Activated CD4-positive, alpha-beta T cell treated with anti-CD3 and anti-CD28 coated beads, Interleukin-2, Interleukin-6, amounts not matched to agents 100 ng/mL and 50 ng/mL, durations not matched to agents 16 hours and 8 hours (primary cell): Measurements from ENCODE around the gene PSPN.
A peak's percentile ranks its signal among the peaks of the same experiment; 100 is the strongest.
"Not testable (repeated sequence)": the region's sequence is repeated elsewhere in the genome, so short reads cannot be mapped to it uniquely, and the experiment has no call there.

Source experiments
- DNase-seq: peaks from one replicate; pipeline ENCODE4 v3.0.0-alpha.2; 2020

Gene PSPN

DNA sequence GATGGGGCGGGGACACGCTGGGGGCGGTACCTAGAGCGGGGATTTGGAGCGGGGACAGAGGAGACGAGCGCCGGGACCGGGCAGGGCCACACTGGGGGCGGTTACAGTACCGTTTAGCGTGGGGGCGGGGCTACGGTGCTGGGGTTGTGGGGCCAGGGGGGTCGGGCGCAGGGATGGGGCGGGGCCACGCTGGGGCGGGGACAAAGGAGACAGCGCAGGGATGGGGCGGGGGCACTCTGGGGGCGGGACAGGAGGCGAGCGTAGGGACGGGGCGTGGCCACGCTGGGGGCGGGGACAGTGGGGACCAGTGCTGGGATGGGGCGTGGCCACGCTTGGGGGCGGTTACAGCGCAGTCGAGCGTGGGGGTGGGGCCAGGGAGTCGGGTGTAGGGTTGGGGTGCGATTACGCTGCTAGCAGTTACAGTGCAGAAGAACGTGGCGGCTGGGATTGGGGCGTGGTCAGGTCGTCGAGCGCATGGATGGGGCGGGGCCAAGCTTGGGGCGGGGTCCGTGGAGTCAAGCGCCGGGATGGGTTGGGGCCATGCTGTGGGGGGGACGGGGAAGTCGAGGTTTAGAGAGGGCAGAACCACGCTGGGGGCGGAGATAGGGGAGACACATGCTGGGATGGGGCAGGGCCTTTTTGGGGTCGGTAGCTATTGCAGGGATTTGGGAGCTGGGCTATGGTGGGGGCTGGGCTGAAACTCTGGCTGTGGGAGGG, 2.5 kb downstream of the PSPN start:
- DNase-seq: peak; percentile 99

DNA sequence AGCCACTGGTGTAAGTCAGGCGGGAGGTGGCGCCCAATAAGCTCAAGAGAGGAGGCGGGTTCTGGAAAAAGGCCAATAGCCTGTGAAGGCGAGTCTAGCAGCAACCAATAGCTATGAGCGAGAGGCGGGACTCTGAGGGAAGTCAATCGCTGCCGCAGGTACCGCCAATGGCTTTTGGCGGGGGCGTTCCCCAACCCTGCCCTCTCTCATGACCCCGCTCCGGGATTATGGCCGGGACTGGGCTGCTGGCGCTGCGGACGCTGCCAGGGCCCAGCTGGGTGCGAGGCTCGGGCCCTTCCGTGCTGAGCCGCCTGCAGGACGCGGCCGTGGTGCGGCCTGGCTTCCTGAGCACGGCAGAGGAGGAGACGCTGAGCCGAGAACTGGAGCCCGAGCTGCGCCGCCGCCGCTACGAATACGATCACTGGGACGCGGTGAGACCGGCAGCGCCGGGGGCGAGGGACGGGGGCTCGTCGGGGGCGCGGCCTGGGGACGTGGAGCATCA, 3.1 kb downstream of the PSPN start, which contains the start of gene ALKBH7:
ALKBH7 (plus strand) TSS at position 201 of the 502 bp plus-strand sequence; CDS start at position 228, 27 bp downstream.
- peak; percentile 99 for DNase-seq

DNA sequence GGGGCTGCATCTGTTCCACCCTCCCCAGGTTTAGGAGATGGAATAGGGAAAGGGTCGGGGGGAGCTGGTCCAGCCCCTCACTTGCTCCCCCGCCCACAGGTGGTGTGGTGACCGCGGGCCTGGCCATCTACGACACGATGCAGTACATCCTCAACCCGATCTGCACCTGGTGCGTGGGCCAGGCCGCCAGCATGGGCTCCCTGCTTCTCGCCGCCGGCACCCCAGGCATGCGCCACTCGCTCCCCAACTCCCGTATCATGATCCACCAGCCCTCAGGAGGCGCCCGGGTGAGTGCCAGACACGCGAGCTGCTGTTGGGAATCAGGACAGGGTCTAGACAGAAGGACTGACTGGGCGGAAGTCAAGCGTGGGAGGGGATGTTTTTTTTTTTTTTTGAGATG, 11.4 kb downstream of the PSPN start:
- no peak for DNase-seq

DNA sequence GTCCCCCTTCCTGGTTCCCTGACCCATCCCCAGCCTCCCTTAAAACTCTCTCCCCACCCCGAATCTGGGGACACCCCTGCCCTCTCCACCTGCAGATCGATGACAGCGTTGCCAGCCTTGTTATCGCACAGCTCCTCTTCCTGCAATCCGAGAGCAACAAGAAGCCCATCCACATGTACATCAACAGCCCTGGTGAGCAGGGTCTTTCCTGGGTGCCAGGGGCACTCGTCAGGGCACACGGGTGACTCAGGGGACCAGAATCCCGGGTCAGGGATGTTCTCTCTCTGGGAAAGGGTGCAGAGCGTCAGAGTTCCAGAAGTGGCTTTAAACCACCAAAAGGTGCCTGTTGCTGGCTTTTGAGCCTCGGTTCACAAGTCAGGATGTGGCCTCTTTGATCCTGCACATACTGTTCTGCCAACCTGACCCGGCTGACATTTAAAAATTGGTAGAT, 13.4 kb downstream of the PSPN start:
- DNase-seq: peak; percentile 51

DNA sequence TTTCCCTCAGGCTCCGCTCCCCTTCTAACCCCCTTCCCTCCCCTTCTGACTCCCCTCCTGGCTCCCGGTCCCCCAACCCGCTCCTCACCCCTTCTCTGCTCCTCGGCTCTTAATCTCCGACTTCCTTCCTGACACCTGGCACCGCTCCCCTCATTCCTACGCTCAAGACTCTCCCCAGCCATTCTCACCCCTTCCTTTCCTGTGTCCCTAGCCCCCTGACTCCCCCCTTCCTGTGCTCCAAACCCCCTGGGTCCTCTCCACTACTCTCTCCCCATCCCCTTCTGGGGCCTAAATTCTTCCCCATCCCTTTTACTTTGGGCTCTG, 13.7 kb downstream of the PSPN start:
- peak; percentile 11 for DNase-seq

DNA sequence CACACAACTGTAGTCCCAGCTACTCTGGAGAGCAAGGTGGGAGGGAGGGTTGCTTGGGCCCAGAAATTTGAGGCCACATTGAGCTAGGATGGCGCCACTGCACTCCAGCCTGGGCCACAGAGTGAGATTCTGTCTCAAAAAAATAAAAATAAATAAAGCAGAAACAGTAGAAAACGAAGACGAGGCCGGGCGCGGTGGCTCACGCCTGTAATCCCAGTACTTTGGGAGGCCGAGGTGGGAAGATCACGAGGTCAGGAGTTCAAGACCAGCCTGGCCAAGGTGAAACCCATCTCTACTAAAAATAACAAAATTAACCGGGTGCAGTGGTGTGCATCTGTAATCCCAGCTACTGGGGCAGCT, 14.9 kb downstream of the PSPN start:
- DNase-seq: not testable (repeated sequence)

DNA sequence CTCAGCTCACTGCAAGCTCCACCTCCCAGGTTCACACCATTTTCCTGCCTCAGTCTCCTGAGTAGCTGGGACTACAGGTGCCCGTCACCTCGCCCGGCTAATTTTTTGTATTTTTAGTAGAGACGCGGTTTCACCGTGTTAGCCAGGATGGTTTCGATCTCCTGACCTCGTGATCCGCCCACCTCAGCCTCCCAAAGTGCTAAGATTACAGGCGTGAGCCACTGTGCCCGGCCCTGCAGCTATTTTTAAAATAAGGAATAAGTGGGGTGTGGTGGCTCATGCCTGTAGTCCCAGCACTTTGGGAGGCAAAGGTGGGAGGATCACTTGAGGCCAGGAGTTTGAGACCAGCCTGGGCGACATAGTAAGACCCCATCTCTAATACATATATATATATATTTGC, 15.3 kb downstream of the PSPN start:
- DNase-seq: not testable (repeated sequence)

DNA sequence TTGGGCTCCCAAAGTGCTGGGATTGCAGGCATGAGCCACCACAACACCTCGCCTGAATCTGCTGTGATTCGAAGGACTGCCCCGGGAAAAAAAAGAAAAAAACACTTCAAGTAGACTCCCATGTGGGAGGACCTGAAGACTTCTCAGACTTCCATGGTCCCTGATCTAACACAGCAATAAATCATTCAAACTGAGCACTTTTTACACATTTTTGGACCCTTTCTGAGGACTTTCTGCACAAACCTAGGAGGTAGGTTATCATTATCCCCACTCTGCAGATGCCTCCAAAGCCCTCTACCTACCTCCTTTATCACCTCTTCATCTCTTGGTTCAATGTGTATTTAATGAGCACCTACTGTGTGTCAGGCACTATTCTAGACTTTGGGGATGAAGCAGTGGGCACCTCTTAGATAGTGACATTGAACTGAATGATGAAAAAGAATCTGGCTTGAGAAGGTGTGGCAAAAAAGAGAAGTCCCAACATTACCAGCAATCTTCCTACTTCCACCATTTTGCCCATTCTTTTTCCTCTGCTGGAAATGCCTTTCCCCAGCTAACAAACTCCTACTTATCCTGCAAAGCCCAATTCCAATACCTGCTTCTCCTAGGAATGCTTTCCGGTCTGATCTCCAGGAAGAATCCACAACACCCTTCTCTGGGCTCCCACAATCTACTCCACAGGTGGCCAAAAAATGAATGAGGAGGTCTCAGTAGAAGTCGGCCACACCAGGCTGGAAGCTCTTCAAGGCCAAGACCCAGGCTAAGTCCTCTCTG, 16.0 kb downstream of the PSPN start:
- DNase-seq: no peak

DNA sequence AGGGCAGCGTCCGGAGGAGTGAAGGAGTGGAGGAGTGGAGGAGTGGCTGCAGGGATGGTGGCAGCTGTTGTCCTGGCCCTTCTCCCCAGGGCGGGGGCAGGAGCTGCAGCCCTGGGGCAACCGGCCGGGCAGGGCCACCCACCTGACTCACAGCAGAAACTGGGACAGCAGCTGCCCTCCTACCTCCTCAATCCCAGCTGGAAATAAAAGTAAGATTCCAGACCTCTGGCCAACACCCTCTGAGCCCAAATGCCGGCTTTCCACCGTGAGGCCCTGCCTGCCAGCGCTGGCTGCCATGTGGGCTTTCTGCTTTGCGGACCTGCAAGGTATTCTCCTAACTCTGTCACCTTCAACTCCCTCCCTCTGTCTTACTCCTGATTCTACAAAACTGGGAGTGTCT, 17.7 kb downstream of the PSPN start:
- DNase-seq: no peak

DNA sequence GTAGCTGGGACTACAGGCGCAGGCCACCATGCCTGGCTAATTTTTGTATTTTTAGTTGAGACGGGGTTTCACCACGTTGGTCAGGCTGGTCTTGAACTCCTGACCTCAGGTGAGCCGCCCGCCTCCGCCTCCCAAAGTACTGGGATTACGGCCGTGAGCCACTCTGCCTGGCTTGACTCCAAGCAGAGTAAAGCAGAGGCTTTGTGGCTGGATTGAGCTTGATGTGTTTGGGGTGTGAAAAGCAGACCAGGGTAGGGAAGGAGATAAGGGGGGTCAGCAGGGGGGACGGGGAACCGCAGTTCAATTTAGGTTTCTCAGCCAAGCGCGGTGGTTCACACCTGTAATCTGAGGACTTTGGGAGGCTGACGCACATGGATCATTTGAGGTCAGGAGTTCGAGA, 18.6 kb downstream of the PSPN start:
- no peak for DNase-seq

DNA sequence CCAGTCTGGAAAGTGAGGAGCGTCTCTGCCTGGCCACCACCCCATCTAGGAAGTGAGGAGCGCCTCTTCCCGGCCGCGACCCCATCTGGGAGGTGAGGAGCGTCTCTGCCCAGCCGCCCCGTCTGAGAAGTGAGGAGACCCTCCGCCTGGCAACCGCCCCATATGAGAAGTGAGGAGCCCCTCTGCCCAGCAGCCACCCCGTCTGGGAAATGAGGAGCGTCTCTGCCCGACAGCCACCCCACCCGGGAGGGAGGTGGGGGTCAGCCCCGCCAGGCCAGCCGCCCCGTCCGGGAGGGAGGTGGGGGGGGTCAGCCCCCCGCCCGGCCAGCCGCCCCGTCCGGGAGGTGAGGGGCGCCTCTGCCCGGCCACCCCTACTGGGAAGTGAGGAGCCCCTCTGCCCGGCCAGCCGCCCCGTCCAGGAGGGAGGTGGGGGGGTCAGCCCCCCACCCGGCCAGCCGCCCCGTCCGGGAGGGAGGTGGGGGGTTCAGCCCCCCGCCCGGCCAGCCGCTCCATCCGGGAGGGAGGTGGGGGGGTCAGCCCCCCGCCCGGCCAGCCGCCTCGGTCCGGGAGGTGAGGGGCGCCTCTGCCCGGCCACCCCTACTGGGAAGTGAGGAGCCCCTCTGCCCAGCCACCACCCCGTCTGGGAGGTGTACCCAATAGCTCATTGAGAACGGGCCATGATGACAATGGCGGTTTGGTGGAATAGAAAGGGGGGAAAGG, 20.3 kb downstream of the PSPN start:
- DNase-seq: not testable (repeated sequence)

DNA sequence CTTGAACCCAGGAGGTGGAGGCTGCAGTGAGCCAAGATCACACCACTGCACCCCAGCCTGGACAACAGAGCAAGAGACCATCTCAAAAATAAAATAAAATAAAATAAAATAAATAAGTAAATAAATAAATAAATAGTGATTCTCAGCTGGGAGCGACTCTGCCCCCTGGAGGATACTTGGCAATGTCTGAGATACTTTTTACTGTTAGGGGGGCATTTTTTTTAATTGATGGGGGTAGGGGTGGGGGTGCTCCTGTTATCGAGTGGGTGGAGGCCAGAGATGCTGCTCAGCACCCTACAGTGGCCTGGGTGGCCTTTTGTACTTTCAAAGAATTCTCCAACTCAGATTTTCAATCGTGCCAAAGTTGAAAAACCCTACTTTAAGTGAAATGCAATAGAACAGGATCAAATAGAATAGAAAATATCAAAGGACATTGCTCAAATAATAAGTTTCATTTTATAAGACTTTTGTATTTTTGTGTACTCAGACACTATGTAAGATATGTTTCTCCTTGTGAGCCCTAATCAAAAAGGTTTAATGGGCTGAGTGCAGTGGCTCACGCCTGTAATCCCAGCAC, 21.5 kb downstream of the PSPN start:
- no peak for DNase-seq

DNA sequence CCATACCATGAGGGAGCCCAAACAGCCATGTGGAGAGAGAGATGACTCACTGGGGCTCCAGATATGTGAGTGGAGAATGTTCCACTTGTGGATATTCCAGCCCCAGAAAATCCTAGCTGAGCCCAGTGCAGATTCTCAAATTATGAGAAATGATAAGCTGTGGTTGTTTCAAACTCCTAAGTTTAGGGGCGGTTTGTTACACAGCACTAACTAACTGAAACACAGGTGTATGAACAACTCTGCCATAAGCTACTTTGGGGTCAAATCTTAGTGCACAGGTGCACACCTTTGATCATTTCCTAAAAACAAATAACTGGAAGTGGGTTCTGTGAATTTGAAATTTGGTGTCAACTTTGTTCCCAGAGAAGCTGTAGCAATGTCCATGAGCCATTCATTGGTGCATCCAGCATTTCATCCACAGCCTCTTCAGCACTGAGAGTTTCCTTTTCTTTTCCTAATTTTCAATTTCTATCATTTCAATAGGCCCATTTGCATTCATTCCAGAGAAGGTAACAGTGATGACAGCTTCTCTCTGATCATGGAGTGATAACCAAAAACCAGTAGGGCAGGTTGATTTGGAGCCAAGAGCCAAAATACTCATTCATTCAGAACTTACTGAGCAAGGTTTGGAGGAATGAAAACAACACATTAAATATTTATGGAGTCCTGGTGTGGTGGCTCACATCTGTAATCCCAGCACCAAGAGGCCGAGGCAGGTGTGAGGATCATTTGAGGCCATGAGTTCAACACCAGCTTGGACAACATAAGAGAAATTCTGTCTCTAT, 23.2 kb downstream of the PSPN start:
- DNase-seq: no peak

DNA sequence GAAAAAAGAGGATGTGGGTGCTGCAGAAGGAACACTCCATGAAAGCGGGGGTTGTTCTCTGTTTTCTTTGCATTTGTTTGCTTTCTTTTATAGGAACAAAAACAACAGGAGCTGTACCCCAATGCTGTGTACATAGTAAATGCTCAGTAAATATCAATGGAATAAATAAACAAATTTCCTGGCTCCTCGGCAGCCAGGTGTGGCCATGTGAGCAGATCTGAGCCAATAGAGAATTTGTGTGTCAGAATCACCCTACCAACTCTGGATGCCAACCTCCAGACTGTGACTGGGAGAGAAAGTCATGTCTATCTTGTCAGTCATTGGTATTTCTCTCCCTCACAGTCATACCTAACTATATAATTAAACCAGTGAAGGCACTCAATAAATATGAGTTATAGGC, 25.0 kb downstream of the PSPN start:
- no peak for DNase-seq

DNA sequence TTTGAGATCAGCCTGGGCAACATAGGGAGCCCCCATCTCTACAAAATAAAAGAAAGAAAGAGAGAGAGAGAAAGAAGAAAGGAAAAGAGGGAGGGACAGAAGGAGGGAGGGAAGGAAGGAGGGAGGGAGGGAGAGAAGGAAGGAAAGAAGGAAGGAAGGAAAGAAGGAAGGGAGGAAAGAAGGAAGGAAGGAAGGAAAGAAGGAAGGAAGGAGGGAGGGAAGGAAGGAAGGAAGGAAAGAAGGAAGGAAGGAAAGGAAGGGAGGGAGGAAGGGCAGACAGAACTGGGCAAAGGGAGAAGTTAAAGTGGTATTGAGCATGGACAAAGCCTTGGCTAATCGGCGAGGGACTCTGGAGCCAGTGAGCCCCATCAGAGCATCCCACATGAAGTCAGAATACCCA, 26.5 kb downstream of the PSPN start:
- DNase-seq: not testable (repeated sequence)

DNA sequence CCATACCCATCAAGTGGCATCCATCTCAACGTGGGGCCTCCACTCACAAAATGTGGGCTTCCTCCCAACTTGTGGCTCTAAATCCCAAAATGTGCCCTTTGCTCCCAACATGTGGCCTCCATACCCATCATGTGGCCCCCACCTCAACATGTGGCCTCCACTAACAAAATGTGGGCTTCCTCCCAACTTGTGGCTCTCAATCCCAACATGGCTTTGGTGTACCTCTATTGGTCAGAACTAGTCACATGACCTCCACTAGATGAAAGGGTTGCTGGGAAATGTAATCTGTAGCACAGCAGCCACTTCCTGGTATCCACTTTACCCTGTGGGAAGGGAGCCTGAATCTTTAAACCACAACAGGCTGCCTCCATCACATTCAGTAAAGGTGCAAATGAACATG, 32.3 kb downstream of the PSPN start:
- peak; percentile 5 for DNase-seq

DNA sequence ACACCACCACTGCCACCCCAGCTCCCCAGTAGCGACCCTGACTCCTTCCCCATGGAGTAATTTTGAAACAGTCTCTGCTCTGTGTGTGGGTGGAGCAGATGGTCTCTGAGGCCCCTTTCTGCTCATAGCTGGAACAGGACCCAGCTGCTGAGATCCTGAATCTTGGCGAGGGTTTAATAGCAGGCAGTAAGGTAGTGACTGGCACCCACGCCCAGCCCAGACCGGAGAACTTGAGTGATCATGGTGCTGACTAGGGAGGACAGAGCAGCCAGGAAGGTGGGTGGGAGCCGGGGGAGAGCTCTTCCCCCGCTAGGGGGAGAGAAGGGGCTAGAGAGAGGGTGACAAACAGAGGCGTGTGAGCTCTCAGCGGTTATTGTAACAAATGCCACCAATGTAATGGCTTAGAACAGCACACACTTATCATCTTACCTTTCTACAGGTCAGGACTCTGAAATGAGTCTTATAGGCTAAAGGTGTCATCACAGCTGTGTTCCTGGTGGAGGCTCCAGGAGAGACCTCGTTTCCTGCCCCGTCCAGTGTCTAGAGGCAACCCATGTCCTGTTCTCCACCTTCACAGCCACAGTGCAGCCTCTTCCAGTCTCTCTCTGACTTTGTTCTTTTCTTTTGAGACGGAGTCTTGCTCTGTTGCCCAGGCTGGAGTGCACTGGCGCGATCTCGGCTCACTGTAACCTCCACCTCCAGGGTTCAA, 35.1 kb downstream of the PSPN start:
- no peak for DNase-seq

DNA sequence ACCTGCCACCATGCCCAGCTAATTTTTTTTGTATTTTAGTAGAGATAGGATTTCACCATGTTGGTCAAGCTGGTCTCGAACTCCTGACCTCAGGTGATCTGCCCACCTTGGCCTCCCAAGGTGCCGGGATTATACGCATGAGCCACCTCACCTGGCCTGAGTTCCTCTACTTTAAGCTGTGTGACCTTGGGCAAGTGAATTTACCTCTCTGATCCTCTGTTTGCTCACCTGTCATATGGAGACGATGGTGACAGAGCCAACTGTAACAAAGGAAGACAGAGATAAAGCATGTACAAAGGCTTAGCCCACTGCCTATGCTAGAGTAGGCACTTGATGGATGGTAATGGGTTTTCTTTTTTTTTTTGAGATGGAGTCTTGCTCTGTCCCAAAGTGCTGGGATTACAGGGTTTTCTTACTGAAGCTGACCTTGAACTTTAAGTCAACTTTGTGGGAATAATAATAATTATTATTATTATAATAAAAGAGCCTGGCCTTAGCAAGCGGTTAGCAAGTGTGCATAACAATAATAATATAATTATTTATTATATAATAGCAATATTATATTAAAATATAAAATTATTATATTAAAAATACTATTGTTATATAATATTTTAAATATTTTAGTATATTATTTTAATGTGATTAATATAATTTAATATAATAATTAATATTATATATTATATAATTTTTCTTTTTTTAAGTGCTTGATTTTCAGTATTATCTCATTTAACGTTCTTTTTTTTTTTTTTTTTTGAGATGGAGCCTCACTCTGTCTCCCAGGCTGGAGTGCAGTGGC, 41.0 kb downstream of the PSPN start:
- DNase-seq: no peak

DNA sequence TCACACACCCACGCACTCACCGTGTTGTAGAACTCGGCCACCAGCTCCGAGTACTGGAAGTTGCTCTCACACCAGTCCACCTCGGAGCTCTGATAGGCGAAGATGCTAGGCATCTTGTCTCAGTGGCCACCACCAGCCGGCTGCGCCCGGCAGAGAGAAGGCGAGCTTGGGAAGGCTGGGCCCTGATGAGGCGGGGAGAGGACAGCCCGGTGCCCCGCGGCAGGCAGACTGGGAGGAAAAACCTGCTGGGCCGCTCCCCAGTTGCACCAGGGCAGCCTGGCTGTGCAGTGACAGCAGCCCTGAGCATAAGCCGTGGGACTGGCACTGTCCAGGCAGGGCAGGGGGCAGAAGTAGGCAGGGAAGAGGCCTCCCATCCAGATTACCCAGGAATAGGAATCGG, 42.3 kb downstream of the PSPN start, which contains the start of gene ACER1:
ACER1 (minus strand) TSS at position 174 of the 400 bp plus-strand sequence; CDS start at position 113, 61 bp downstream.
- DNase-seq: no peak

DNA sequence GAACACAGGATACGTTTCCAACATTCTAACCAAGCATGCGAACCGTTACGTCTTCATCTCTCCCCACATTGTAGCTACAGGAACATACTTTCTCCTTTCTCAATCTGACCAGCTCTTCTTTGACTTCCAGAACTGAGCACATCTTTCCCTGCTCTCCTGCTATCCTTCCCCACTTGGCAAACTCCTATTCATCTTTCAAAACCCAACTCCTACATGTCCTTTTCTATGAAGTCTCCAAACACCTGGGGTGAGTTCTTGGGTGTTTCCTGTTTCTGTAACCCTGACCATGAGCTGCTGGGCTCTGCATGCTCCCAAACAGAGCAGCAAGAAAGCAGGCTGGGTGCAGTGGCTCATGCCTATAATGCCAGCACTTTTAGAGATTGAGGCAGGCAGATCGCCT, 48.9 kb downstream of the PSPN start:
- DNase-seq: no peak

DNA sequence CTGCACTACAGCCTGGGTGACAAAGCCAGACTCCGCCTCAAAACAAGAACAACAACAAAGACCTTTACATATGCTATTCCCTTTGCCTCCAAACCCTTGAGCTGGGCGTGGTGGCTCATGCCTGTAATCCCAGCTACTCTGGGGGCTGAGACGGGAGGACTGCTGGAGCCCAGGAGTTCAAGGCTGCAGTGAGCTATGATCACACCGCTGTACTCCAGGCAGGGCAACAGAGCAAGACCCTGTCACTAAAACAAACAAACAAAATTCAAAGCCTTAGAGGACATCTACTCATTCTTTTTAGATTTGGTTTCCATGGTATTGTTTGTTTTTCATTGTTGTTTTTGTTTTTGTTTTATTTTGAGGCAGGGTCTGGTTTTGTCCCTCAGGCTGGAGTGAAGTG, 50.1 kb downstream of the PSPN start:
- no peak for DNase-seq
